Right lobe of liver (tissue), 4 donors: Measurements from ENCODE around the gene COLEC11.

Experiments used
- POLR2A ChIP-seq: fragments of 450-650 bp; IDR thresholded peaks from one replicate; pipeline ENCODE4 v1.6.1; 2017; ENCODE audit warnings: antibody characterized with exemption, mild to moderate bottlenecking
- TF ChIP-seq, protein P1 (sequence below), 4 donors: fragments of 200-600 bp in 3 of 4; fragments of 450-650 bp in 1 of 4; IDR thresholded peaks; one replicate each; pipeline versions ENCODE4 v1.5.1 to v1.8.0; 2016 to 2022; ENCODE audit warnings: antibody characterized with exemption in 4 of 4, mild to moderate bottlenecking in 2 of 4
- donor health status: DM: no; HTN: no; CAD: no.
- donor health status: DM: no; HTN: no; CAD: no.
- donor health status: DM: no; HTN: yes; CAD: no.

DNA sequence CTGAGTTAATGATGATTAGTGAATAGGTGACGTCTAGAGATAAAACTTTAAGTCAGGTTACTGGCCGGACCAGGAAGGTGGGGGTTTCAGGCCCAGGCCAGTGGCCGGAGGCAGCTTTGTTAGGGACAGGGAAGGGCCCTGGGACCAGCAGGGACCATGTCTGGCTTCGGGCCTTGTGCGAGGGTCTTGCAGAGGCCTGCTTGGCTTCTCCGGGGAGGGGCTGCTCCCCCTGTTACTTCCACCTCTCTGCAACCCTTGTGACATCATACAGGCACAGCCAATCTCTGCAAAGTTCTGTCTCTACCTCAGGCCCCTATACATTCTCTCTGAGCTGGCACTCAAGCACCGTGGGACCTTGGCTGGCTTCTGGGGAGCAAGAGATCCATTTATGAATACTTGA lies 63.0 kb downstream of the COLEC11 start, which contains the start of gene ALLC:
- TF ChIP-seq POLR2A = no peak
- TF ChIP-seq, protein P1, sequence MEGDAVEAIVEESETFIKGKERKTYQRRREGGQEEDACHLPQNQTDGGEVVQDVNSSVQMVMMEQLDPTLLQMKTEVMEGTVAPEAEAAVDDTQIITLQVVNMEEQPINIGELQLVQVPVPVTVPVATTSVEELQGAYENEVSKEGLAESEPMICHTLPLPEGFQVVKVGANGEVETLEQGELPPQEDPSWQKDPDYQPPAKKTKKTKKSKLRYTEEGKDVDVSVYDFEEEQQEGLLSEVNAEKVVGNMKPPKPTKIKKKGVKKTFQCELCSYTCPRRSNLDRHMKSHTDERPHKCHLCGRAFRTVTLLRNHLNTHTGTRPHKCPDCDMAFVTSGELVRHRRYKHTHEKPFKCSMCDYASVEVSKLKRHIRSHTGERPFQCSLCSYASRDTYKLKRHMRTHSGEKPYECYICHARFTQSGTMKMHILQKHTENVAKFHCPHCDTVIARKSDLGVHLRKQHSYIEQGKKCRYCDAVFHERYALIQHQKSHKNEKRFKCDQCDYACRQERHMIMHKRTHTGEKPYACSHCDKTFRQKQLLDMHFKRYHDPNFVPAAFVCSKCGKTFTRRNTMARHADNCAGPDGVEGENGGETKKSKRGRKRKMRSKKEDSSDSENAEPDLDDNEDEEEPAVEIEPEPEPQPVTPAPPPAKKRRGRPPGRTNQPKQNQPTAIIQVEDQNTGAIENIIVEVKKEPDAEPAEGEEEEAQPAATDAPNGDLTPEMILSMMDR (IDR thresholded peaks at IDR 0.05) = no peak
